Suprapubic skin (tissue), 4 donors: Measurements from ENCODE around the gene IGFN1. TPM values are rescaled to one million over a fixed set of nuclear protein-coding genes. Genes with fewer than 3 reads are reported as not detected.
"Not testable (repeated sequence)": the region's sequence is repeated elsewhere in the genome, so short reads cannot be mapped to it uniquely, and the experiment has no call there.

ENCODE experiments used
- DNase-seq, 2 donors: peaks; one replicate each; pipeline ENCODE4 v3.0.0-alpha.2; 2019; ENCODE audit warnings: low spot score in 2 of 2
- H3K27ac ChIP-seq: fragments of 200-600 bp; sonication (generic); one replicate; pipeline ENCODE4 v1.5.1; 2019
- H3K27me3 ChIP-seq: fragments of 200-600 bp; sonication (generic); one replicate; pipeline ENCODE4 v1.5.1; 2019
- H3K36me3 ChIP-seq: fragments of 200-600 bp; sonication (generic); one replicate; pipeline ENCODE4 v1.5.1; 2019
- H3K4me1 ChIP-seq: fragments of 200-600 bp; sonication (generic); one replicate; pipeline ENCODE4 v1.5.1; 2019
- H3K4me3 ChIP-seq: fragments of 200-600 bp; sonication (generic); one replicate; pipeline ENCODE4 v1.5.1; 2019; ENCODE audit warnings: mild to moderate bottlenecking
- H3K9me3 ChIP-seq: fragments of 200-600 bp; sonication (generic); one replicate; pipeline ENCODE4 v1.5.1; 2019
- EP300 ChIP-seq: sonication (generic); formaldehyde crosslinking; IDR thresholded peaks from one replicate; pipeline ENCODE4 v1.6.1; 2017; ENCODE audit warnings: antibody characterized with exemption
- POLR2A ChIP-seq, 2 donors: fragments of 450-650 bp; IDR thresholded peaks; one replicate each; pipeline ENCODE4 v1.6.1; 2017; ENCODE audit warnings: antibody characterized with exemption in 2 of 2, mild to moderate bottlenecking in 2 of 2, moderate library complexity in 2 of 2
- POLR2AphosphoS5 ChIP-seq, 3 donors: sonication (generic); formaldehyde crosslinking; IDR thresholded peaks; one replicate each; pipeline ENCODE4 v1.6.1; 2017; ENCODE audit warnings: antibody characterized with exemption in 3 of 3
- WGBS: methylation state at CpG from one replicate; pipeline ENCODE4 v1.1.5; 2018; 5-methylcytosine and 5-hydroxymethylcytosine counted together
- total RNA-seq, 4 donors: library from RNA; depleted of rRNA; stranded (reverse); fragments of >200 nt; gene quantifications; one replicate each; pipeline ENCODE4 v1.1.0, GENCODE V29; 2016
- TF ChIP-seq, protein P1 (sequence below), 2 donors: fragments of 200-600 bp in 1 of 2; fragments of 450-650 bp in 1 of 2; sonication (generic) in 1 of 2; IDR thresholded peaks; one replicate each; pipeline ENCODE4 v1.5.1; 2016 to 2019; ENCODE audit warnings: antibody characterized with exemption in 2 of 2, mild to moderate bottlenecking in 1 of 2, moderate library complexity in 1 of 2

The IGFN1 gene
- total RNA-seq, 4 donors from 2014 or later = 0.13 to 0.57 TPM; not detected in 2

GRCh38 chr1:201229771-201230635, 39.4 kb downstream of the IGFN1 start:
- WGBS = 60% methylated on average over 6 of the region's 6 CpGs

DNA sequence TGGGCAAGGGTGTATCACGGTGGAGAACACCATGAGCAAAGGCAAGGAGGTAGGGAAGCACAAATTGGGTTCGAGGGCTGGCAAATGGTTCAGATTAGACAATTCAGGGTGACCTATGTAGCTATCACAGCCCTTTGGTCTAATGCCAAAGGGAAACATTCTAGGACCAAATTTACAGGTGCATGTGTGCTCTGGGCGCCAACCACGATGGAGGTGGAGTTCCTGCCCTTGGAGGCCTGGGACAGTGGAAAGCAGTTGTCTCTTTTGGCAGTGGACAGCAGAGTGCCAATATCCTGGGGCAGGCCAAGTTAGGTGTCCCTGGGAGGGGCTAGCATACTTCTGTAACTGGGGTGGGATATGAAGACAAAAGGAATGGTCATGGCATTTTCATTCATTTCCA, 40.1 kb downstream of the IGFN1 start:
- H3K9me3 ChIP-seq = no peaks in the 10 kb centered on the region
- H3K4me1 ChIP-seq = no peaks in the 10 kb centered on the region
- H3K4me3 ChIP-seq = no peak overlapping the region
- no peak for DNase-seq
- 88% methylated on average over 4 of the region's 4 CpGs for WGBS
- TF ChIP-seq POLR2AphosphoS5 (IDR thresholded peaks at IDR 0.05) = no peak
- no peak for TF ChIP-seq EP300
- TF ChIP-seq, protein P1, sequence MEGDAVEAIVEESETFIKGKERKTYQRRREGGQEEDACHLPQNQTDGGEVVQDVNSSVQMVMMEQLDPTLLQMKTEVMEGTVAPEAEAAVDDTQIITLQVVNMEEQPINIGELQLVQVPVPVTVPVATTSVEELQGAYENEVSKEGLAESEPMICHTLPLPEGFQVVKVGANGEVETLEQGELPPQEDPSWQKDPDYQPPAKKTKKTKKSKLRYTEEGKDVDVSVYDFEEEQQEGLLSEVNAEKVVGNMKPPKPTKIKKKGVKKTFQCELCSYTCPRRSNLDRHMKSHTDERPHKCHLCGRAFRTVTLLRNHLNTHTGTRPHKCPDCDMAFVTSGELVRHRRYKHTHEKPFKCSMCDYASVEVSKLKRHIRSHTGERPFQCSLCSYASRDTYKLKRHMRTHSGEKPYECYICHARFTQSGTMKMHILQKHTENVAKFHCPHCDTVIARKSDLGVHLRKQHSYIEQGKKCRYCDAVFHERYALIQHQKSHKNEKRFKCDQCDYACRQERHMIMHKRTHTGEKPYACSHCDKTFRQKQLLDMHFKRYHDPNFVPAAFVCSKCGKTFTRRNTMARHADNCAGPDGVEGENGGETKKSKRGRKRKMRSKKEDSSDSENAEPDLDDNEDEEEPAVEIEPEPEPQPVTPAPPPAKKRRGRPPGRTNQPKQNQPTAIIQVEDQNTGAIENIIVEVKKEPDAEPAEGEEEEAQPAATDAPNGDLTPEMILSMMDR (IDR thresholded peaks at IDR 0.05) = no peak
- no peak for TF ChIP-seq POLR2A (IDR thresholded peaks at IDR 0.05)
- no peaks in the 10 kb centered on the region for H3K27me3 ChIP-seq
- H3K27ac ChIP-seq = no peak overlapping the region
- no peaks in the 10 kb centered on the region for H3K36me3 ChIP-seq

More at GRCh38 chr1:201229771-201230635, 39.4 kb downstream of the IGFN1 start:
- H3K27me3 ChIP-seq = no peaks in the 10 kb centered on the region
- H3K36me3 ChIP-seq = no peaks in the 10 kb centered on the region
- no peaks in the 10 kb centered on the region for H3K4me1 ChIP-seq
- no peaks in the 10 kb centered on the region for H3K9me3 ChIP-seq
- no peak for DNase-seq
- TF ChIP-seq POLR2AphosphoS5 (IDR thresholded peaks at IDR 0.05) = no peak
- TF ChIP-seq EP300 = no peak
- TF ChIP-seq, protein P1 (IDR thresholded peaks at IDR 0.05) = no peak
- no peak for TF ChIP-seq POLR2A (IDR thresholded peaks at IDR 0.05)
- no peak overlapping the region for H3K4me3 ChIP-seq
- no peak overlapping the region for H3K27ac ChIP-seq

- DNase-seq, H3K27ac ChIP-seq, H3K27me3 ChIP-seq, H3K9me3 ChIP-seq, H3K4me1 ChIP-seq, H3K4me3 ChIP-seq, H3K36me3 ChIP-seq: not testable (repeated sequence)
- 85% methylated on average over 10 of the region's 11 CpGs for whole genome bisulfite sequencing
These were observed 49.0 kb downstream of the IGFN1 start for GRCh38 chr1:201239646-201240045.

DNA sequence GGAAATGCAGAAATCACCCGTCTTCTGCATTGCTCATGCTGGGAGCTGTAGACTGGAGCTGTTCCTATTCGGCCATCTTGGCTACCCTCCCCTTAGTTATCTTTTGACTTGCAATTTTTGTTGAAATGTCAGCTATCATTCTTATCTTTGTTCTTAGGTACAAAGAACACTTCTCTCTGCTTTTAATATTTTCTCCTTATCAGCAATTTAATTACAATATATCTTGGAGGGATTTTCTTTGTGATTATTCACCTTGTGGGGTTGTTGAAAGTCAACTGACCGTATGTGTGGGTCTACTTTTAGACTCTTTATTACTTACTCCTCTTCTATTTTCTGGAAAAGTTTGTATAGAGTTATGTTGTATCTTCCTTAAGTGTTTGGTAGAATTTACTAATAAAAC, 49.5 kb downstream of the IGFN1 start:
- no peak for DNase-seq
- no peak overlapping the region for H3K4me3 ChIP-seq
- TF ChIP-seq POLR2AphosphoS5 (IDR thresholded peaks at IDR 0.05) (no peak), POLR2A (IDR thresholded peaks at IDR 0.05) (no peak), EP300 (no peak)
- TF ChIP-seq, protein P1 (IDR thresholded peaks at IDR 0.05) = no peak

DNA sequence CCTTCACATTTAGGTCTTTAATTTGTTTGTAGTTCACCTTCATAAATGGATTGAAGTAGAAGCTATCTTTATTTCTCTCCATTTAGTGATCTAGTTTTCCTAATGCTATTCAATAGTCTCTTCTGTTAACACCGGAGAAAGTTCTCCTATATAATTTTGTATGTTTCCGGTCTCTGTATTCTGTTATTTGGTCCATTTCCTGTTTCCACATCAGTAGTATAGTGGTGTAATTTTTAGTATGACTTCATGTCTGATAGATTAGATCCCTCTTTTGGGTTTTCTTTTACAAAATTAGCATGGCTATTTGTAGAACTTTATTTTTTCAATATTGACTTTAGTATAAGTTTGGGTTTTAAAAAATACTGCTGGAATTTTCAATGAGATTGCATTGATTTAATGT, 51.1 kb downstream of the IGFN1 start:
- H3K4me1 ChIP-seq = no peaks in the 10 kb centered on the region
- WGBS = 84% methylated on average over 2 of the region's 2 CpGs
- H3K4me3 ChIP-seq = no peak overlapping the region
- H3K27me3 ChIP-seq = peaks cover 10% of the 10 kb centered on the region
- H3K27ac ChIP-seq = no peak overlapping the region
- TF ChIP-seq POLR2AphosphoS5 (IDR thresholded peaks at IDR 0.05) (no peak), EP300 (no peak), POLR2A (IDR thresholded peaks at IDR 0.05) (no peak)
- TF ChIP-seq, protein P1 (IDR thresholded peaks at IDR 0.05) = no peak
- no peak for DNase-seq
- no peaks in the 10 kb centered on the region for H3K9me3 ChIP-seq
- H3K36me3 ChIP-seq = no peaks in the 10 kb centered on the region

More for the DNA sequence above, 49.5 kb downstream of the IGFN1 start:
- Histone ChIP-seq H3K27me3 (peaks cover 10% of the 10 kb centered on the region), H3K27ac (no peak overlapping the region), H3K4me1 (no peaks in the 10 kb centered on the region), H3K9me3 (no peaks in the 10 kb centered on the region), H3K36me3 (no peaks in the 10 kb centered on the region)
- 93% methylated on average over 3 of the region's 3 CpGs for WGBS
